Calu3 (cell line): ENCODE measurements around the gene NNMT. TPM values are rescaled to one million over a fixed set of nuclear protein-coding genes. Genes with fewer than 3 reads are reported as not detected.

Source experiments
- BruUV-seq: library from RNA; stranded (reverse); fragments of 400-500 nt; replicated peaks from 2 replicates; lab custom pipeline; 2021; lab: Mats Ljungman, UMichigan
- CTCF ChIA-PET: fragments of 300-600 bp; sonication (Branson Sonifier 250); formaldehyde crosslinking; loops from one replicate; lab custom pipeline; 2022; ENCODE audit warnings: antibody characterized with exemption; lab: Charles Lee
- DNase-seq: peaks from one replicate; pipeline ENCODE4 v3.0.0; 2022
- H3K27ac Mint-ChIP-seq: one replicate; pipeline ENCODE4 v1.8.0; 2022; ENCODE audit warnings: mixed read lengths; ENCODE audit not compliant: unreplicated experiment
- H3K27me3 Mint-ChIP-seq: one replicate; pipeline ENCODE4 v1.8.0; 2022; ENCODE audit warnings: mixed read lengths; ENCODE audit not compliant: unreplicated experiment
- H3K36me3 Mint-ChIP-seq: one replicate; pipeline ENCODE4 v1.8.0; 2022; ENCODE audit warnings: mild to moderate bottlenecking, moderate library complexity, mixed read lengths; ENCODE audit not compliant: insufficient read depth, unreplicated experiment
- H3K4me1 Mint-ChIP-seq: one replicate; pipeline ENCODE4 v1.8.0; 2022; ENCODE audit warnings: mild to moderate bottlenecking, low read depth, mixed read lengths; ENCODE audit not compliant: unreplicated experiment
- H3K4me3 Mint-ChIP-seq: one replicate; pipeline ENCODE4 v1.8.0; 2022; ENCODE audit warnings: mild to moderate bottlenecking, low read depth, moderate library complexity, mixed read lengths; ENCODE audit not compliant: unreplicated experiment
- H3K9me3 Mint-ChIP-seq: one replicate; pipeline ENCODE4 v1.8.0; 2022; ENCODE audit warnings: low read depth, mixed read lengths; ENCODE audit not compliant: unreplicated experiment
- CTCF ChIP-seq: fragments of 200-600 bp; IDR thresholded peaks from one replicate; pipeline ENCODE4 v1.8.0; 2022; ENCODE audit warnings: antibody characterized with exemption; ENCODE audit not compliant: unreplicated experiment
- intact Hi-C: fragments of 100-400 bp; cut with micrococcal nuclease; formaldehyde crosslinking; loops from one replicate; pipeline ENCODE4 v1.10.0; 2022; ENCODE audit not compliant: unreplicated experiment
- total RNA-seq: library from RNA; stranded (reverse); gene quantifications from 2 replicates; pipeline ENCODE4 v1.2.3, GENCODE V29; 2022

The NNMT gene
- total RNA-seq, 1 experiment from 2014 or later = 116 TPM

GRCh38 chr11:114281388-114281956, 14.7 kb upstream of the NNMT start:
- H3K4me3 Mint-ChIP-seq = no peak overlapping the region
- intact Hi-C loops = loop anchor here (5.0 kb wide), 2 partner anchors 36 to 116 kb away; no protein-coding TSS in a partner anchor
- no peaks in the 10 kb centered on the region for H3K27me3 Mint-ChIP-seq
- no peak for DNase-seq
- TF ChIP-seq CTCF = no peak
- peak overlapping the region; percentile 30 for H3K27ac Mint-ChIP-seq
- peaks cover 73% of the 10 kb centered on the region for H3K4me1 Mint-ChIP-seq
- no TSS peak for BruUV-seq
- H3K36me3 Mint-ChIP-seq = no peaks in the 10 kb centered on the region
- no peaks in the 10 kb centered on the region for H3K9me3 Mint-ChIP-seq
- CTCF ChIA-PET = interaction anchor here (0.7 to 1.3 kb wide), 5 partner anchors 10 to 25 kb away, joined by 3 to 6 read pairs (median 4); partner anchors contain the start of gene NNMT

- Mint-ChIP-seq H3K4me1 (peaks cover 75% of the 10 kb centered on the region), H3K36me3 (no peaks in the 10 kb centered on the region), H3K9me3 (no peaks in the 10 kb centered on the region), H3K27me3 (no peaks in the 10 kb centered on the region), H3K27ac (no peak overlapping the region), H3K4me3 (no peak overlapping the region)
- CTCF ChIA-PET = no interaction called here
- DNase-seq = no peak
- intact Hi-C loops = loop anchor here (5.0 kb wide), 2 partner anchors 35 to 115 kb away; no protein-coding TSS in a partner anchor
- no TSS peak for BruUV-seq
- TF ChIP-seq CTCF = no peak
Observed at GRCh38 chr11:114282488-114282887, 13.7 kb upstream of the NNMT start.

- CTCF ChIA-PET = no interaction called here
- no peak overlapping the region for H3K4me3 Mint-ChIP-seq
Observed at GRCh38 chr11:114283422-114283821, 12.8 kb upstream of the NNMT start.

GRCh38 chr11:114284021-114284420, 12.2 kb upstream of the NNMT start:
- no peak for TF ChIP-seq CTCF
- intact Hi-C loops = loop anchor here (5.0 kb wide), 2 partner anchors 33 to 113 kb away; no protein-coding TSS in a partner anchor
- Mint-ChIP-seq H3K27ac (no peak overlapping the region), H3K9me3 (no peaks in the 10 kb centered on the region), H3K4me3 (no peak overlapping the region), H3K36me3 (no peaks in the 10 kb centered on the region), H3K4me1 (peaks cover 69% of the 10 kb centered on the region), H3K27me3 (no peaks in the 10 kb centered on the region)
- no TSS peak for BruUV-seq
- CTCF ChIA-PET = no interaction called here
- no peak for DNase-seq

More at GRCh38 chr11:114283422-114283821, 12.8 kb upstream of the NNMT start:
- no peaks in the 10 kb centered on the region for H3K36me3 Mint-ChIP-seq
- DNase-seq = no peak
- H3K9me3 Mint-ChIP-seq = no peaks in the 10 kb centered on the region
- TF ChIP-seq CTCF = no peak
- H3K27ac Mint-ChIP-seq = no peak overlapping the region
- H3K4me1 Mint-ChIP-seq = peaks cover 70% of the 10 kb centered on the region
- no peaks in the 10 kb centered on the region for H3K27me3 Mint-ChIP-seq
- no TSS peak for BruUV-seq
- intact Hi-C loops = loop anchor here (5.0 kb wide), 2 partner anchors 34 to 114 kb away; no protein-coding TSS in a partner anchor
